Superior temporal gyrus (tissue), 1 donor: ENCODE results near the gene FLNC.
A peak's percentile ranks its signal among the peaks of the same experiment; 100 is the strongest.

Source experiments
- DNase-seq: peaks from one replicate; pipeline ENCODE4 v3.0.0-alpha.2; 2016; ENCODE audit errors: extremely low spot score

FLNC gene

DNA sequence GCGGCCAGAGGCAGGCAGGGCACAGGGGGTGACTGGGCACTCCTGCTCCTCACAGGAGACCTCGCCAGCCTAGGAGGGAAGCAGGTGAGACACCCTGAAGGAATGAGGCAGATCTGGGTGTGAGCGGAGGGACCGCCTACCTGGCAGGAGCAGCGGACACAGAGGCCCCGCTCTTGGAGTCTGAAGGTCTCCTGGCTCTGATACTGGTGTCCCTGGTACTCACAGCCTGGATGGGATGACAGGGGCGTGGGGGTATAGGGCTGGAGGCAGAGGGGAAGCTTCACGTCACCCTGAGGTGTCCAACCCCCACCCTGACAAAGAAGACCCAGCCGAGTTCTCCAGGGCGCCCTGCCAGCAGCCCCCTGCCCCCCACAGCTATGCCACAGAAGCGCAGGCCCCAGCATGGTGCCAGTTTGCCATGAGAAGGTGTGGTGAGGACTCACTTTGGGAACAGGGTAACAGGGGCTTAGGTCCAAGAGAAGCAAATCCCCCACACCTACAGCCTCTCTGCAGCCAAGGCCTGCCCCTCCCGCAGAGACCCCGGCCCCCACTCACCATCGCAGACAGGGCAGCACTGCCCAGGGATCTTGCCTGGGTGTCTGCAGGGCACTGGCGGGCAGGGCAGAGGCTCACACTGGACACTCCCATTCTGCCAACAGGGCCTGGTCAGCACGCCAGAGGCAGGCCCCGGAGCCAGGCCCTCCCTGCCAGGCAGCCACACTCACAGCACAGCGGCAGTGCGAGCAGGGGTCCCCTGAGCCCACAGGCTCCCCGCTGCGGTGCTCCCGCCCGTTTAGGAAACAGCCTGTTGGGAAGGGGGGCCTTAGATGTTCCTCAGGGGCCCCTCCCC is 63.3 kb downstream of the FLNC start:
- no peak for DNase-seq

GRCh38 chr7:128894101-128894440 is 63.9 kb downstream of the FLNC start:
- no peak for DNase-seq

GRCh38 chr7:128895320-128895719 is 65.1 kb downstream of the FLNC start:
- DNase-seq: no peak

DNA sequence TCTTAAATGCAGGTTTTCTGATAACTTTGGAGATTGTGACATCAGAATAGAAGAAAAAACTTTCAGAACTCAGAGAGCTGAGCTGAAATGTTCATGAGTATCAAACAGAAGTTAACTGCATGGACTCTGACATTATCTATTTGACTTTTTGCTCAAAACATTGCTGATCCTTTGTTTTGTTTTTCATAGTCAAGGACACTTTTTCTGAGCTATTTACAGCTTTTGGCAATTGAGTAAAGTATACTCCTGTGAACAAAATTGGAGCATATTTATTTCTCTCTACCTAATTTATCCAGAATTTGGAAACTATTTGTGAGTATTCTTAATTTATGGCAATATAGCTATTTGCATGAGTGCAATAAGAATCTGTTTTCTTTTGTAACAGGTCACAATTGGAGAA is 69.2 kb downstream of the FLNC start:
- no peak for DNase-seq

DNA sequence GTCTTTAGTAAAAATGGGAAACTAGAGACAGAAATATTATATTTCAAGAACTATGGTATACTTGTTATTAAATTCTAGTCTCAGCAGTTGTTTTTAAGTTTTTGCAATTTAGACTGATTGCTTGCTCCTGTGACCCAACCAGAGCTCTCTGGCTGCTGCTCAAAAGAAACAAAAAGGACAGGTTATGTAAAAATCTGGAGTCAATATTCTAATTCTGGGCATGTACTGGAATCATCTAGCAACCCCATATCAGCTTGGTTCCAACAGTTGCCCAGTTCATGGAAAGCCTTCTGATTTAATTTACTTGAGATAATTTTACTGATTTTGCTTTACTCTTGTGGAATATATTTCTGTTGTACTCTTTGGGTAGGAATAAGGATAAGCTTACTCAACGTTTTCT is 70.0 kb downstream of the FLNC start:
- no peak for DNase-seq

- no peak for DNase-seq
Measured at GRCh38 chr7:128902761-128903585, 72.8 kb downstream of the FLNC start.

DNA sequence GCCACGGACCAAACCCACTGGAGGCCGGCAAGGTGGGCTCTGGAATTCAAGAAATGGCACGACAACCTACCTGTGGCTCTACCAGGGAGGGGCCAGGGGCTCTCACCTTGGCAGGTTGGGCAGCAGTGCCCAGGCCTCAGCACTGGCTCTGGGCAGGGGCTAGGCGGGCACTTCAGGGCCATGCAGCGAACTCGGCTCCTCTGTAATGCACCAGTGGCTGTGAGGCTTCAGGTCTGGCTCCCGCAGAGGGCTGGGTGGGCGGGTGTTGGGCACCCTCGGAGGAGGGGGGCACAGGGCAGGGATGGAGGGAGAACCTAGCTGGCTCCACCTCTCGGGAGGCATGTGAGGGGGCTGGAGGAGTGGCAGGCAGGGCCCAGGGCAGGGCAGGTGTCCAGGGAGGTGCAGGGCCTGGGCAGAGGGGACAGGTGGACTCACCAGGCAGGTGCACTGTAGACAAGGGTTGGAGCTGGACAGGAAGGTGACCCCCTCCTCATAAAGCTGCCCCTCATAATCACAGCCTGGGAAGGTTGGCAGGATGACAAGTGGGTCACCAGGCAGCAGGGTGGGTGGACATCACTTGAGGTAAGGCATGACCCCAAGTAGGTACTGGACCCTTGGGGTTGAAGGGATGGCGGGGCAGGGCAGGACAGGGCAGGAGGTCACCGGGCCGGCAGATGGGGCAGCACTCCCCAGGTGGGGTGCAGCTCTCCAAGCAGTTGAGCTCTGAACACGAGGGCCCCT is 73.6 kb downstream of the FLNC start:
- DNase-seq: no peak

DNA sequence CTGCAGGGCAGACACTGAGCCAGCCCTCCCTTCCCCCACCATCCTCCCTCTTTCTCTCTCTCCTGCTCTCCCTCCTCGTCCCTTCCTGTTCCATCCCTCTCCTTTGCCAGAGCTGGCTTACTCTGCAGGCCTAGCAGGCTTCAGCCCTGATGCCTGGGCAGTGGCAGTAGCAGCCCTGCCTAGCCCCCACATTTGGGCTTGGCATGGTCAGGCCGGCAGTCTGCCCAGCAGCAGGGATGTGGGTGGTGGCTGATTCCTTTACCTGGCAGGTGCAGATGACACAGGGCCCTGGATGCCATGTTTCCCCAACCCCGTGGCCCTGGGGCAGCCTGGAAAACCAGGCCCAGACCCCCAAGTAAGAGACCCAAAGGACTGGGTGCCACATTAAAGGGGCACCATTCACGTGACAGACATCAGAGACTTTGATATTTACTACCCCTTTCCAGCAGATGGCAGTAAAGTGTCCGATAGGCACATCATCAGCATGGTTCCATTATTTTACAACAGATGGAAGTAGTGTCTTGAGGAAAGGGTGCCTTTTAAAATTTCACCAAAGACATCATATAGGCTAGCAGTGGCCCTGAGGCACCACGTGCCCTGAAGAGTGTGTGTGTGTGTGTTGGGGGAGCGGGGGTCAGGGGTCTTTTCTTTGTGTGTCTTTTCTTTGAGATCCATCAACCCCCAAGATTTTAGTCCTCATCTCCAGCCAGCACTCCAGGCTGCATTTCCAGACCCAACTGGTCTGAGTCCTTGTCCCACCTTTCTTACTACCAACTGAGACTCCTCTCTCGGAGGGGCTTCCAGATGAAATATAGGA is 74.4 kb downstream of the FLNC start:
- peak; percentile 64 for DNase-seq

DNA sequence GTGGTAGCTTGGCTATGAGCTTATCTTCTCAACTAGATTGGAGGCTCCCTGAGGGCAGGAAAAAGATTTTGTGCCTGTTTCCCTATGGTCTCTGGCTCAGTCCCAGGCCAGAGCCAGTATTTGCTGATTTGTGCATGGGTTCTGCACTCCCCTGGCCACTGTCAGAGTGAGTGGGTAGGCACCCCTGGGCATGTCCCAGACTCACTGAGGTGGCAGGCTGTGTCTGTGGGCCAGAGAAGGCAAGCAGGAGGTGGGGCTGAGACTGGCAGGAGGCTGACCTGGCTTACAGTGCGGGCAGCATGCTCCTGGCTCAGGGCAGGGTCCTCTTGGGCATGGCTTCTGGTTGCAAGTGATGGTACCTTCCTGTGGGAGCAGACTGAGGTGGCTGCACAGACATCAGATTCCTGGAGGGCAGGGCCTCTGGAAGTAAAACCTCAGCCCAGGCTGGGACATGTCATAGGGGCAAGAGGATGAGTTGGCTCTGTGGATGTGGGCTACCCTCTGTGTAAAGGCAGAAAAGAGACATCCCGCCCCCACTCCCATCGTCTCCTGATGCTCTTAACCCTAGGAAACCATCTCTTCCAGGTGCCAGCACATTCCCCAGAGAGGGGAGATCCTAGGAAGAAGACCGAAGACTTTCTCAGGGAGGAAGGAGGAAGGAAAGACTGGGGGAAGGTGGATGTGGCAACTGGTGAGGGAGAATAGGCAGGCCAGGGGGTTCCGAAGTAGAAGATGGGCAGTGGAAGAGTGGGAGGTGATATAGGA is 76.0 kb downstream of the FLNC start:
- DNase-seq: no peak

DNA sequence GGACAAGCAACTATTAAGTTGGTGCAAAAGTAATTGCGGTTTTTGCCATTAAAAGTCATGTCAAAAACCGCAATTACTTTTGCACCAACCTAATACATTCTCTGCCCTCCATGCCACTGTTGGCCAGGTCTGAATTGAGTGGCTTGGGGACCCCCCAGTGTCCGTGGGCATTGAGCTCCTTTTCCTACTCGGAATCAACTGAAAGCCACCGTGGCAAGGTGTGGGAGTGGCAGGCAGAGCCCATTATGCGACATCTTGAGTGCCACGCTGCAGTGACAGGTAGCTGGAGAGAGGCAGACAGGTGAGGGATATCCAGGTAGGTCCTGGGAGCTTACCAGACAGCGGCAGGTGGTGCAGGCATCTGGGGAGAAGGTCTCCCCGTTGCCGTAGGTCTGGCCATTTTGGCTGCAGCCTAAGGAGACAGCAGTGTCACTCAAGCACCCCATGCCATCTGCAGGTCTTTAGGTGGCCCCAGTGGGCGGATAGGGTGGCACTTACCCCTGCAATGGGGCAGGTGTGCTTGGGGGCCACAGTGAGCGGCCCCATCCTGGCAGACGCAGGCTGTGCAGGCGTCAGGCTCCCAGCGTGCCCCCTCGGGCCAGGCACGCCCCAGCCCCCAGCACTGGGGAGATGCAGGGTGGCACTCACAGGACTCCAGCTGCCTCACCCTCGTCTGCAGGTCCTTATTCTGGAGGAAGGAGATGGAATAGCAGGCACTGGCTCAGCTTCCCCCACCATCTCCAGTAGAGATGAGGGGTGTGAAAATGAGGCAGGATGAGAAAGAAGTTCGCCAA is 76.8 kb downstream of the FLNC start:
- no peak for DNase-seq
